SH-SY5Y (cell line): ENCODE data around the gene UBR1.

Experiments used
- GATA2 ChIP-seq: IDR thresholded peaks from 2 replicates; pipeline ENCODE4 v1.6.1; 2011; ENCODE audit warnings: mild to moderate bottlenecking, low read depth, low read length
- GATA3 ChIP-seq: IDR thresholded peaks from 2 replicates; pipeline ENCODE4 v1.6.1; 2011; ENCODE audit warnings: low read depth, mild to moderate bottlenecking, low read length, moderate library complexity

- TF ChIP-seq GATA3 (no peak), GATA2 (no peak)
These were observed 45.9 kb upstream of the UBR1 start for GRCh38 chr15:43151688-43152087.
